ENCODE results near the gene NETO1. TPM values are rescaled to one million over a fixed set of nuclear protein-coding genes. Genes with fewer than 3 reads are reported as not detected.
A peak's percentile ranks its signal among the peaks of the same experiment; 100 is the strongest.

Gene NETO1
- total RNA-seq, 1 experiment from 2014 or later = not detected

DNA sequence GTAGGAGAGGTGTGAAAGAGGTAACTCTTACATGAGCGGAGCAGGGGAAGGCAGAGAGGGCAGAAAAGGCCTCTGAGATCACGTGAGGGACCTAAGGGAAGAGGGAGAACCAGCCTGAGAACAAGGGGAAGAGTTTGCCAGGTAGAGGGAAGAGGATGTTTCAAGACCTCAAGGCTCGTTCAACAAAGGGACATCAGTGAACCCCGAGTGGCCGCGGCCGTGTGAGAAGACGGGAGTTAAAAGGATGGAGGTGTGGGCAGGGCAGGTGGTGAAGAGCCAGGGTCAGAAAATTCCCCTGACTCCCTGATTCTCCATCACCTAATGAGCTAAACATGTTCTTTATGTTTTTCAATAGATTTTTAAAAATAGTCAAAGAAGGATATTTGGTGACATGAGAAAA, 44.4 kb downstream of the NETO1 start:
- no peaks in the 10 kb centered on the region for H3K9me3 ChIP-seq (replicated peaks)
- H3K4me1 ChIP-seq (replicated peaks) = no peaks in the 10 kb centered on the region
- H3K4me3 ChIP-seq = no peak overlapping the region
- H3K27me3 ChIP-seq (replicated peaks) = no peaks in the 10 kb centered on the region; the same call in 1 of the 2 replicates
- H3K27ac ChIP-seq = no peak overlapping the region
- DNase-seq (ENCODE audit: low read depth in 1 of 2, low spot score in 2 of 2) = no peak
- H3K36me3 ChIP-seq = no peaks in the 10 kb centered on the region

DNA sequence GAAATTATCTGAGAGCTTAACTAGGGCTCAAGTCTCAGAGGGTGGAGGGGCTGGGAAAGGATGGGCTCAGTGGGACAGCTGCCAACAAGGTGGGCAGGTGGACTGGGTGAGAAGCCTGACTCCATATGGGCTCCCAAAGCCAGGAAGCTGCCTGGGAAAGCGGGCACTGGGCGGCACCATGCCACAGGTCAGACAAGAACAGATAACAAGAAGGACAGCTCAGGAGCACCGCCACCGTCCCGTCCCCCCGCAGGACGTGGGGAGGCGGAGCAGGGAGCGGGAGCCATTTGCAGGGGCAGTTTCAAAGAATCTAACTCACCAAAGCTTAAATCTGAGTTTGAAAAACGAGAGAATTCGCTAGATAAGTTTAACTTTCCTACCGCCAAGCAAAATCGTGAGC, 45.6 kb downstream of the NETO1 start:
- no peaks in the 10 kb centered on the region for H3K9me3 ChIP-seq (replicated peaks)
- no peak overlapping the region for H3K4me3 ChIP-seq
- H3K27ac ChIP-seq = no peak overlapping the region
- DNase-seq (ENCODE audit: low read depth in 1 of 2, low spot score in 2 of 2) = no peak
- H3K27me3 ChIP-seq (replicated peaks) = no peaks in the 10 kb centered on the region; the same call in 1 of the 2 replicates
- H3K4me1 ChIP-seq (replicated peaks) = no peaks in the 10 kb centered on the region
- H3K36me3 ChIP-seq = no peaks in the 10 kb centered on the region

DNA sequence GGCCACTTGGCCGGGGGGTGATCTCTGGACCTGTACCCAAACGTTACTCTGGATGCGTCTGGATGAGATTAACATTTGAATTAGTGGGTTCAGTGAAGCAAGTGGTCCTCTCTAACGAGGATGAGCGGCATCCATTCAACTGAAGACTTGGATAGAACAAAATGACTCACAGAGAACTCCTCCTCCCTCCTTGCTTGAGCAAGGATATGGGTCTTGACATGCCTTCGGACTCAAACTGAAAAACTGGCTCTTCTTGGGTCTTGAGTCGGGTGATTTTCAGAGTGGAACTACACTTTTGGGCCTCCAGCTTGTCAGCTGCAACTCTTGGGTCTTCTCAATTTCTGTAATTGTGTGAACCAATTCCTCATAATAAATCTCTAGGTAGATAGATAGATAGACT, 47.2 kb downstream of the NETO1 start:
- H3K27ac ChIP-seq = no peak overlapping the region
- no peak overlapping the region for H3K4me3 ChIP-seq
- no peaks in the 10 kb centered on the region for H3K4me1 ChIP-seq (replicated peaks)
- no peaks in the 10 kb centered on the region for H3K27me3 ChIP-seq (replicated peaks)
- H3K36me3 ChIP-seq = no peaks in the 10 kb centered on the region
- no peak for DNase-seq (ENCODE audit: low read depth in 1 of 2, low spot score in 2 of 2)
- no peaks in the 10 kb centered on the region for H3K9me3 ChIP-seq (replicated peaks)

DNA sequence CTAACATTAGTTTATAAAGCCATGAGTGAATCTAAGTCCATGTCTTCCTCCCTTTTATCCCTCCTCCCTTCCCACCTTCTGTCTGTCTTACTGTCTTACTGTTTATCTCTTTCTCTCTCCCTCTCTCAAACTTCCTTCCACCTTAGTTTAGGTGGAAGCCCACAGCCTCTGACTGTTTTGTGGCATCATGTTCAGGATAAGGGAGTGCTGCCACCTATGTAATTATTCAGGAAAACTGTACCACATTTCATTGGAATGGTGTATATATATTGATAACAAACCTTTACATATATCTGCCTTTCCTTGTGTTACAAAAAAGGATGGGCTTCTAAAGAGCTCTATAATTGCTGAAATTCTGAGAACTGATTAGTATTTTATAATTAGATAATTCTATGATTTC, 48.7 kb downstream of the NETO1 start:
- H3K9me3 ChIP-seq (replicated peaks) = no peaks in the 10 kb centered on the region
- no peaks in the 10 kb centered on the region for H3K4me1 ChIP-seq (replicated peaks)
- no peak overlapping the region for H3K27ac ChIP-seq
- H3K36me3 ChIP-seq = no peaks in the 10 kb centered on the region
- DNase-seq (ENCODE audit: low read depth in 1 of 2, low spot score in 2 of 2) = no peak
- no peaks in the 10 kb centered on the region for H3K27me3 ChIP-seq (replicated peaks)
- H3K4me3 ChIP-seq = no peak overlapping the region

DNA sequence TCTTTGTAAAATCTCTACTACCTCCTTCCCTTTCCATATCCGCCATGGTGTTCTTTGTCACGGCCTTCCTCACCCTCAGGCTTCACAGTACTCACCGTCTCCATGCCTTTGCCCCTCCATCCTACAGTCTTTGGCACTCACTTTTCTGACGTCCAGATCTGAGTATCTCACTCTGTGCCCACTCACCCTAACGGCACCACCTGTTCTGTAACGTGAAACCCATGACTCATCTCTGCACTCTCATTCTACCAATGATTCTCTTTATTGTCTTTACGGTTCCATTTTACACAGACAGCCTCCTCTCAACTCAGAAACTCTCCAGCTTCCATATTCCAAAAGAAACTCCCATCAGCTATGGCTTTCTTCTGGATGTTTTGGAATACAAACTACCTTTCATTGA, 56.7 kb downstream of the NETO1 start:
- Histone ChIP-seq H3K27ac (no peak overlapping the region), H3K4me3 (no peak overlapping the region), H3K36me3 (no peaks in the 10 kb centered on the region), H3K27me3 (replicated peaks) (no peaks in the 10 kb centered on the region), H3K4me1 (replicated peaks) (no peaks in the 10 kb centered on the region), H3K9me3 (replicated peaks) (no peaks in the 10 kb centered on the region)
- DNase-seq (ENCODE audit: low read depth in 1 of 2, low spot score in 2 of 2) = no peak

DNA sequence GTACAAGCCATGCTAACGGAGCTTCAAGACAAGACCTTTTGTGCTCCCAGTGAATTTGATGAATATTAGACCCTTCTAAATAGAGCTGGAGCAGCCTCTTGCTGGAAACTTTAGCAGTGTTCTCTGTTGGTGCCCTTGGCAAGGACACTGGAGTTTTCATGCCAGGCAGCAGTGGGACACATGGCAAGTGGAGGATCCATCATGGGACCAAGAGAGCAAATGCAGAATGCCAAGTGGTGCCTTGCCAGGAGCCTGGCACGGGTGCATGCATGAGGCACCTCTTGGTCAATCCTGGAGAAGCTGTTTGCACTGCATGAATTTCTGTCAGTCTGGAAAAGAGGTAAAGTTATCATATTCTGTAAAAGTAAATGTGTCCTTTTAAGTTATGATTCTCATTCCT, 59.1 kb downstream of the NETO1 start:
- Histone ChIP-seq H3K4me1 (replicated peaks) (no peaks in the 10 kb centered on the region), H3K27ac (no peak overlapping the region), H3K27me3 (replicated peaks) (no peaks in the 10 kb centered on the region), H3K9me3 (replicated peaks) (no peaks in the 10 kb centered on the region), H3K4me3 (no peak overlapping the region), H3K36me3 (no peaks in the 10 kb centered on the region)
- no peak for DNase-seq (ENCODE audit: low read depth in 1 of 2, low spot score in 2 of 2)

DNA sequence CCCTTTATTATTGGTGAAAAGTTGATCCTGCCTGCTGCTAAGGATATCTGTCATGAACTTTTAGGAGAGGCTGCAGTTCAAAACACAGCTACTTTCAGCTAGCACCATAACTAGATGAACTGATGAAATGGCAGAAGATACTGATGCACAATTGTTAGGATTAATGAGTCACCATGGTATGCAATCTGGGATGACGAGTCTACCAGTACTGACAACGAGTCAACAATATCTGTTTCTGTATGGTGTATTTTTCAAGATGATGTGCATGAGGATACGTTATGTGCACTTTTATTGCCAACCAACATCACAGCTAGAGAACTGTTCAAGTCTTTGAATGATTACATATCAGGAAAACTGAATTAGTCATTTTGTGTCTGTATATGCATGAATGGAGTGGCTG, 68.7 kb downstream of the NETO1 start:
- H3K4me1 ChIP-seq (replicated peaks) = no peaks in the 10 kb centered on the region
- no peak overlapping the region for H3K27ac ChIP-seq
- DNase-seq (ENCODE audit: low read depth in 1 of 2, low spot score in 2 of 2) = no peak
- H3K27me3 ChIP-seq (replicated peaks) = no peaks in the 10 kb centered on the region
- H3K4me3 ChIP-seq = no peak overlapping the region
- H3K9me3 ChIP-seq (replicated peaks) = no peaks in the 10 kb centered on the region
- H3K36me3 ChIP-seq = no peaks in the 10 kb centered on the region

DNA sequence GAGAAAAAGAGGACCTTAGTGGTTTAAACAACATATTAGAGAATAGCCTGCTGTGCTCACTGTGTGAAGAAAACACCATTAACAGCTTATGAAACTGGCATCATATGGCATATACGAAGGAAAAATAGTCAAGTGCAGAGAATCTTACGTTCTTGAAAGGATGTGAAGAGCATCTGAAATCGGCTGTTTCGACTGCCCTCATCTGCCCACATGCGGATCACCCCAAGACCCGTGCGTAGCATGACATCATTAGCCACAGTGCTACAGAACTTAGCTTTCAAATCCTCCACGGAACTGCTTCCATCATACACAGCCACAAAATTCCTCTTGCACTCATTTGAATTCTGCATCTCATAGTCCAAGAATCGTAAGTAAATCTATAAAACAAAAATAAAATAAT, 84.3 kb downstream of the NETO1 start:
- no peaks in the 10 kb centered on the region for H3K36me3 ChIP-seq
- no peak for DNase-seq (ENCODE audit: low read depth in 1 of 2, low spot score in 2 of 2)
- H3K9me3 ChIP-seq (replicated peaks) = no peaks in the 10 kb centered on the region
- H3K4me1 ChIP-seq (replicated peaks) = no peaks in the 10 kb centered on the region
- no peak overlapping the region for H3K27ac ChIP-seq
- H3K4me3 ChIP-seq = no peak overlapping the region
- H3K27me3 ChIP-seq (replicated peaks) = no peaks in the 10 kb centered on the region

DNA sequence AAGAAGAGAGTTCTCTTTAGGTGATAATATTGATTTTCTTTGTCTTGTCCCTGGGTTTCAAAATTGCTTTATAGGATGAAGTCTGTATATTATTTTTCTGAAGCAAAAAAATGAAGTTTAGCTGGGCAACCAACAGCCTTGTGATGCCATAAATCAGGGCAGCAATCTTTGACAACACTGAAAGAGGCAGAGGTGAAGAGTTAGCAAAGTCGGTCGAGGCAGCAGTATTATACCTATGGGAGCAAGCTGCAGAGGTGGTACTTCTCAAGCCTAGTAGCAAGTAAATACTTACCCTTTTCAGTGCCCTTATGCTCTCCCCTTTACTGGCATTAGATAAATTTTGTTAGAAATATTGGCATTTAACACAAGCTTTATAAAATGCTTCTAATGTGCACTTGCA, 92.9 kb downstream of the NETO1 start:
- Histone ChIP-seq H3K27me3 (replicated peaks) (no peaks in the 10 kb centered on the region), H3K9me3 (replicated peaks) (no peaks in the 10 kb centered on the region), H3K36me3 (no peaks in the 10 kb centered on the region), H3K4me3 (no peak overlapping the region), H3K4me1 (replicated peaks) (no peaks in the 10 kb centered on the region), H3K27ac (no peak overlapping the region)
- no peak for DNase-seq (ENCODE audit: low read depth in 1 of 2, low spot score in 2 of 2)

DNA sequence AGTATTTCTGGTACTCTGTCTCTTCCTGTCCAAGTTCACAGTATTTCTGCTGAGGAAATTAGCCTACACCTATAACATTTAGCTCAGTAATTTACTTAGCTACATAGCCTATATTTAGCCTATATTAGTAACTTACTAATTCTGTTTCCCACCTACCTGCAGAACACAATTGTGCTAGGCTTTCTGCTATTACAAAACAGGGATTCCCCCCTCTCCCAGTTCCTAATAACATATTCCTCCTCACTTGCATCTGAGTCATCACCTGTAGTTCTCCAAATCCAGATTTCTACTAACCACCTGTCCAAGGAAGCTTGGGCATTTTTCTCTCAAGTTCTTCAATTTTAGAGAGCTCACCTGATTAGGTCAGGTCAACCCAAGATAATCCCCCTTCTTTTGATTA, 94.9 kb downstream of the NETO1 start:
- H3K9me3 ChIP-seq (replicated peaks) = no peaks in the 10 kb centered on the region
- no peaks in the 10 kb centered on the region for H3K36me3 ChIP-seq
- H3K4me3 ChIP-seq = no peak overlapping the region
- H3K4me1 ChIP-seq (replicated peaks) = no peaks in the 10 kb centered on the region
- H3K27me3 ChIP-seq (replicated peaks) = no peaks in the 10 kb centered on the region; the same call in 1 of the 2 replicates
- H3K27ac ChIP-seq = no peak overlapping the region
- no peak for DNase-seq (ENCODE audit: low read depth in 1 of 2, low spot score in 2 of 2)

DNA sequence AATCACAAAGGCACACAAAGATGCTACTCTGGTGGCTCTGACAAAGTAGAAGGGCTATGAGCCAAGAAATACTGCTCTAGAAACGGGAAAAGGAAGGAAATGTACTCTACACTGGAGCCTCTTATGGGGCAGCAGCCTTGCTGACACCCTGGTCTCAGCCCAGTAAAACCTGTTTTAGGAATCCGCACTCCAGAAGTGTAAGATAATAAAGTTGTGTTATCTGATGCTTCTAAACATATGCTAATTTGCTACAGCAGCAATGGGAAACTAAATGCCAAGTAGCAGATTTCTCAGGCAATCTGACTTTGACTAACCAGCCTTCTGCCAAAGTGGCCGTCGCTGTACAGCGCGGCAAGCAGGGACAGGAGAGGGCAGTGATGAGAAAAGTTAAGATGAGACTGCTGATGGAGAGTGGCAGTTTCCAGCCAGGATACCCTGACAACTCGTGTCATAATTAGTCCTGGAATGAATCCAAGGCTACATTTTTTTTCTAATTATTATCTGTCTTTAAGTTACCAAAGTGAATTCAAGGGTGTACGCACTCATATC, 99.0 kb downstream of the NETO1 start:
- Histone ChIP-seq H3K9me3 (replicated peaks) (no peaks in the 10 kb centered on the region), H3K4me1 (replicated peaks) (no peaks in the 10 kb centered on the region), H3K4me3 (no peak overlapping the region), H3K27me3 (replicated peaks) (no peaks in the 10 kb centered on the region; the same call in 1 of the 2 replicates), H3K27ac (no peak overlapping the region), H3K36me3 (no peaks in the 10 kb centered on the region)
- no peak for DNase-seq (ENCODE audit: low read depth in 1 of 2, low spot score in 2 of 2)

DNA sequence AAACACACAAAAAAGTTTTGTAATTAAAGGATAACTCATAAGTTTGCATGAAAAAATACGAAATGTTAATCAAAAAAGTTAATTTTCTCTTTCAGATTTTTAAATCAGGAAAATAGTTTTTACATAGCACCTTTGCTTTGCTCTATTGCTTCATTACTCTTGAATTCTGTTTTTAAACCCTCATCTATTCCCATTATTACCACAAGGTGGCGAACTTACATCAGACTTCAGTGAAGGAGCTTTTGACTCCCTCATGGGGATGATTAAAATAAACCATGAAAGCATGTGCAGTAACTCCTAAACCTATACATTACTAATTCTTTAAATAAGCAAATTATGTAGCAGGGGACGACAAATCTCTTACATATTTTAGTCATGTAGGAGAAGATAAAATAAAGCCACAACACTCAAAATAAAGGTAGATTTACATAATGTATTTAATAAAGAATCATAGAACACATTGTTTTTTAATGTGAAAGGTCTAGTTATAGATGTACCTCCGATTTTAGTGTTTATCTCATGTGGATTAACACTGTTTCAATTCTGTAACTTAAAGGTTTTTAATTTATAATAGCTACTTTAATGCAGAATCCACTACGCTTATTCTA, 105.2 kb downstream of the NETO1 start:
- Histone ChIP-seq H3K27ac (no peak overlapping the region), H3K9me3 (replicated peaks) (no peaks in the 10 kb centered on the region), H3K27me3 (replicated peaks) (no peaks in the 10 kb centered on the region; the same call in 1 of the 2 replicates), H3K36me3 (no peaks in the 10 kb centered on the region), H3K4me3 (no peak overlapping the region), H3K4me1 (replicated peaks) (no peaks in the 10 kb centered on the region)
- peak in 1 of 2 experiments; percentile 18 for DNase-seq (ENCODE audit: low read depth in 1 of 2, low spot score in 2 of 2)

DNA sequence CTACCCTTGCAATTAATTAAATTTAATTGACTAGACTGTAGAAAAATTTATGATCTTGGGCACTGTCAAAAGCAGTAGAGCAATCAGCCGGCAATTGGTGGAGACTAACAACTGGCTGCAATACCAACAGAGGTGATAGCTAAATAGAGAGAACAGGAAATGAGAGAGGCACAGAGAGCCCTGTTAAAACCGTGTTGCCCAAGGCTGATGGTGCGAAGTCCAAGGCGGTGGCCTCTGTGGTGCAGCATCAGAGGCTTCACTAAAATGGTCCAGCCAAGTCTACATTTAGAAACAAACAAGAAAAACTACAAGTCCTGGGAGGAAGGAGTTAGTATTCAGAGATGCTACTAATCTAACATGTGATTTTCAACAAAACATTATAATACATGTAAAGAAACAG, 115.6 kb downstream of the NETO1 start:
- no peak overlapping the region for H3K27ac ChIP-seq
- H3K27me3 ChIP-seq (replicated peaks) = 0 out of 2 replicates have a peak, but pooled peaks cover 3% of the 10 kb centered on the region

DNA sequence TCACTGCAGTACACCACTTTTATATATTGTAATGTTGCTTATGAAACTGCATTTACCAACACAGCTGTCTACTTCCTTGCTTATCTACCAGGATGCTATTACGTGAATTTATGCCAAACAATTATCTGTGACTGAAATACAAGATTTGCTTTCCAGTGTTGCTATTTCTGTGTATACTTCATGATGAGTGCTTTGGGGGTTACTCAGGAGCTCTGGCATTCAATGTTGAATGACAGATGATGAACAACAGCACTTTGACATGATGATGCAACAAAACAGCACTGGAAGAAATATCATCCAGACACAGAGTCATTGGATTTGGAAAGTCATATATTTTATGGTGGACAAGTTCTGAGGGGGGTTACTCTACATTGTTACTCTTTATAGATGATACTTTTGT, 125.8 kb downstream of the NETO1 start:
- Histone ChIP-seq H3K9me3 (replicated peaks) (no peaks in the 10 kb centered on the region), H3K27me3 (replicated peaks) (0 out of 2 replicates have a peak, but pooled peaks cover 5% of the 10 kb centered on the region), H3K27ac (no peak overlapping the region), H3K4me1 (replicated peaks) (no peaks in the 10 kb centered on the region), H3K36me3 (no peaks in the 10 kb centered on the region), H3K4me3 (no peak overlapping the region)
- no peak for DNase-seq (ENCODE audit: low read depth in 1 of 2, low spot score in 2 of 2)

More for the DNA sequence above, 115.6 kb downstream of the NETO1 start:
- Histone ChIP-seq H3K36me3 (no peaks in the 10 kb centered on the region), H3K4me3 (no peak overlapping the region), H3K4me1 (replicated peaks) (no peaks in the 10 kb centered on the region), H3K9me3 (replicated peaks) (no peaks in the 10 kb centered on the region)
- no peak for DNase-seq (ENCODE audit: low read depth in 1 of 2, low spot score in 2 of 2)

DNA sequence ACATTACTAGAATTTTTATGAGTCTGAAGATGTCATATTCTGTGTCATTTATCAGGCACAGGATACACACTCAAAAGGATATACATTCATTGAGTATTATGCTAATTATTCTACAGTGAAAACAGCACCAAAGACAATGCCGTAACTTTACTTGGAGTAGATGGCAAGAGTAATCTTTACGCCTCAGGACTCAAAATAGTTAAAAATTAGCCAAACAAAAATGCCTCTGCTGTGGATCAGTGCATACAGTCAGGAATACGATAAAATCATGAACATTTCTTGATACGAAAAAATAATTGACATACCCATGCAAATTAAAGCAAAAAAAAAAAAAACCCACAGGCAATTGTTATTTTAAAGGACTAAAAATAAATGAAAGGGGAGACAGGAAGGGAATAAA, 129.7 kb downstream of the NETO1 start:
- Histone ChIP-seq H3K4me3 (no peak overlapping the region), H3K27ac (no peak overlapping the region), H3K9me3 (replicated peaks) (no peaks in the 10 kb centered on the region), H3K27me3 (replicated peaks) (no peaks in the 10 kb centered on the region), H3K4me1 (replicated peaks) (no peaks in the 10 kb centered on the region), H3K36me3 (no peaks in the 10 kb centered on the region)
- no peak for DNase-seq (ENCODE audit: low read depth in 1 of 2, low spot score in 2 of 2)

Data from SJSA1 (cell line).